HG03175 (cell line): Measurements from ENCODE around the gene LNPEP.

Source experiments
- ATAC-seq: cut with Tn5 transposase; IDR thresholded peaks from one replicate; pipeline ENCODE4 v1.9.1; 2021; ENCODE audit warnings: mild to moderate bottlenecking, moderate library complexity; ENCODE audit not compliant: unreplicated experiment

LNPEP gene

GRCh38 chr5:96935559-96936430 is at the start of gene LNPEP:
Gene LNPEP, plus strand, starts transcription at chr5:96936080. Its CDS starts 76 bp downstream, at chr5:96936156.
- peak; percentile 42 for ATAC-seq

- no peak for ATAC-seq
These were observed 42.5 kb upstream of the LNPEP start for GRCh38 chr5:96893342-96893741.

GRCh38 chr5:96896276-96896675 is 39.6 kb upstream of the LNPEP start:
- peak; percentile 74 for ATAC-seq

- ATAC-seq: peak; percentile 97
These were observed 39.1 kb upstream of the LNPEP start for GRCh38 chr5:96896806-96897205.

GRCh38 chr5:96901384-96901783 is 34.5 kb upstream of the LNPEP start:
- ATAC-seq: no peak

GRCh38 chr5:96901841-96902240 is 34.0 kb upstream of the LNPEP start:
- ATAC-seq: no peak

- no peak for ATAC-seq
These were observed 33.0 kb upstream of the LNPEP start for GRCh38 chr5:96902876-96903275.

- no peak for ATAC-seq
These were observed 32.6 kb upstream of the LNPEP start for GRCh38 chr5:96903300-96903699.

GRCh38 chr5:96904054-96904931 is 31.6 kb upstream of the LNPEP start:
- no peak for ATAC-seq

- no peak for ATAC-seq
These were observed 30.0 kb upstream of the LNPEP start for GRCh38 chr5:96905864-96906263.

GRCh38 chr5:96909003-96909402 is 26.9 kb upstream of the LNPEP start:
- ATAC-seq: no peak

- ATAC-seq: no peak
These were observed 26.4 kb upstream of the LNPEP start for GRCh38 chr5:96909435-96909834.

- ATAC-seq: no peak
These were observed 24.7 kb upstream of the LNPEP start for GRCh38 chr5:96911139-96911538.

GRCh38 chr5:96913233-96913632 is 22.6 kb upstream of the LNPEP start:
- no peak for ATAC-seq

GRCh38 chr5:96919754-96920197 is 16.1 kb upstream of the LNPEP start:
- ATAC-seq: peak; percentile 72

GRCh38 chr5:96920744-96921355 is 15.0 kb upstream of the LNPEP start:
- no peak for ATAC-seq

- ATAC-seq: no peak
These were observed 13.2 kb upstream of the LNPEP start for GRCh38 chr5:96922499-96923244.

GRCh38 chr5:96924016-96924443 is 11.8 kb upstream of the LNPEP start:
- no peak for ATAC-seq

- ATAC-seq: no peak
These were observed 9.6 kb upstream of the LNPEP start for GRCh38 chr5:96926276-96926675.

GRCh38 chr5:96927008-96927407 is 8.9 kb upstream of the LNPEP start:
- no peak for ATAC-seq
